Measurements from ENCODE around the gene SLC2A1.

SLC2A1 gene

GRCh38 chr1:42979896-42980800, 21.5 kb upstream of the SLC2A1 start:
- no peak for DNase-seq (ENCODE audit: low read depth in 2 of 2)

- DNase-seq (ENCODE audit: low read depth in 2 of 2) = no peak
Observed at GRCh38 chr1:42979036-42979430, 20.4 kb upstream of the SLC2A1 start.

DNA sequence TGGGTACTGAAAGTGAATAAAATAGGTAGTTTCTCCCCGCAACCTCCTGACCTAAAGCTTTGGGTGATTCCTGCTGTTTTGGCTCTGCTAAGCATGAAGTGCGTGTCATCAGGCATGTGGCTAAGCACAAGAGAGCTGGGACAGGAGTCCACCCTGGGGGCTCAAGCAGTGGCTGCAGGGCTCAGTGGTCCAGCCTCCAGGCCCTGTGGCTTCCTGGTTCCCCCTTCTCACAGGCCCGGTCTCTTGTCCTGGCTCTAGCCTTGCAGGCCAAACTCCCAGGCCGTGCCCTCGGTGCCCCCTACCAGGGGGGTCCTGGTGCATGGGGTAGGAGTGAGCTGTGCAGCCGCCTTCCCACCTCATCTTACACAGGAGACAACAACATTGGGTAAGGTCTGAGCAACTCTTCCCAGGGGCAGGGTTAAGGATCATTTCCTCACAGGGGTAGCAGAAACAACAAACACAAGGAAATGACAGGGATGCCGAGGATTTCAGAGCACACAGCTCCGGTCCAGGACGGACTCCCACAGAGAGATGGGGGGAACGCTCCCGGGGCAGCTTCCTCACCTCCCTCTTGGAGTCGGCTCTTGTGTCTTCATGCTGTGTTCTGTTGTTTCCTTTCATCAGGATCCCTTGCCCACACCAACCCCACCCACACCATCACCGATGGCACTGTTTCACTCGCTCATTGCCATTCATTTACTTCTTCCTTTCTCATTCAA, 19.8 kb upstream of the SLC2A1 start:
- no peak for DNase-seq (ENCODE audit: low read depth in 2 of 2)

DNA sequence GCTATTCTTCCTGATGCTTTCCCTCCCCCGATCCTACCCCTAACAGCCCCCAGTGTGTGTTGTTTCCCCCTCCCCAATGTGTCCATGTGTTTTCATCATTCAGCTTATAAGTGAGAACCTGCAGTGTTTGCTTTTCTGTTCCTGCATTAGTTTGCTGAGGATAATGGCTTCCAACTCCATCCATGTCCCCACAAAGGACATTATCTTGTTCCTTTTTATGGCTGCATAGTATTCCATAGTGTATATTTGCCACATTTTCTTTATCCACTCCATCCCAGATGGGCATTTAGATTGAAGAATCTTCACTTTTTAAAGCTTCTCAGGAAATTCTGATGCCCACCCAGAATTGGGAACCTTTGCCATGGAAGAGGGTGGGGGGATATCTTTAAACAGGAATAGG, 19.0 kb upstream of the SLC2A1 start:
- no peak for DNase-seq (ENCODE audit: low read depth in 2 of 2)

- DNase-seq (ENCODE audit: low read depth in 2 of 2) = no peak
Observed at GRCh38 chr1:42975561-42976225, 17.0 kb upstream of the SLC2A1 start.

- DNase-seq (ENCODE audit: low read depth in 2 of 2) = no peak
Observed at GRCh38 chr1:42974767-42975437, 16.2 kb upstream of the SLC2A1 start.

DNA sequence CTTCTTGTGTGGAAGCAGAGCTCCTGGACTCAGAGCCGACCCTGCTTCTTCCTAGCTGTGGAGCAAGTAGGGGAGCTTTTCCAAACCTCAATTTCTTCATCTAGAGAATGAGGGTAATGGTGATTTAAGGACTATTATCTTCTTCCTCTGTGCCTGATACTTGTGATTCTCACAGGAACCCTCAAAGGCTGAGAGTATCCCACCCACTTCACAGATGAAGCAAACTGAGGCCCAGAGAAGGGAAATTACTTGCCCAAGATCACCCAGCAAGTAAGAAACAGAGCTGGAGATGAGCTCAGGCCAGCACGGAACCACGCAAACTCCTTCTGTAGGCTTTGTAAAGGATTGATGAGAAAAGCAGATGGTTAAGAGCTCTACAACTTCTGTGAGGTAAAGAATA, 15.1 kb upstream of the SLC2A1 start:
- DNase-seq (ENCODE audit: low read depth in 2 of 2) = no peak

- no peak for DNase-seq (ENCODE audit: low read depth in 2 of 2)
Observed at GRCh38 chr1:42973286-42973685, 14.6 kb upstream of the SLC2A1 start.

- DNase-seq (ENCODE audit: low read depth in 2 of 2) = no peak
Observed at GRCh38 chr1:42971841-42972291, 13.2 kb upstream of the SLC2A1 start.

DNA sequence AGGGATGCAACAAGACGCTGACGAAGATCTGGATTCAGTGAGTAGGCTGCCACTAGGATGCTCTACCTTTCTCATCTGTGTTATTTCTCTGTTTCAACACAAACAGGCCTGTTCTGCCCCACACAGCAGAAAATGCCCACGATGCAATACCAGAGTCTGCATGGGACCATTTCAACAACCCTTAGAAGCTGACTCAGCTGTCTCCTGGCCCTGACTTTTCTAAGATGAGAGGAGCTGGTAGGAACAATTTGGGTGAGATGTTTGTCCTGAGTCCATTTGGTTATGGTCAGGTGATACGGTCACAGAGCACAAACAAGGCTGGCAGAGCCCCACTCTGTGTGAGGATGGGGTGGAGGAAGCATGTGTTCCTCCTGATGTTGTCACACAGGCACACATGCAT, 11.5 kb upstream of the SLC2A1 start:
- DNase-seq (ENCODE audit: low read depth in 2 of 2) = no peak

DNA sequence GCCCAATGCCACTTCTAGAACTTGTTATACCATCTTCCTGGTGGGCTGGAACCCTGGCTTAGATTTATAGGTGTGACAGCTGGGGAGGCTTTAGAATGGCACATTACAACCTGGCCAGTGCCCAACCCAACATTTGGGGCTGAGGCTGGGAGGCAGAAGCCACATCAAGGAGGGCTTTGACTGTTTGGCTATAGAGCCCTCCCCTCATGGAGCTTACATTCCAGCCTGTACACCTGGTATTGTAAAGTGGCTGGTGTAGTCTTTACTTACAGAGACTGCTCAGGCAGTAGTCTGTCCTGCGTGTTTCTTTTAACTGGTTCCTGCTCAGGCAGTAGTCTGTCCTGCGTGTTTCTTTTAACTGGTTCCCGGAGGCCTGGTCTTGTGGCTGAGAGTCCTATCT, 10.0 kb upstream of the SLC2A1 start:
- no peak for DNase-seq (ENCODE audit: low read depth in 2 of 2)

GRCh38 chr1:42966688-42967612, 8.3 kb upstream of the SLC2A1 start:
- DNase-seq (ENCODE audit: low read depth in 2 of 2) = no peak

- DNase-seq (ENCODE audit: low read depth in 2 of 2) = no peak
Observed at GRCh38 chr1:42965378-42965777, 6.7 kb upstream of the SLC2A1 start.

- DNase-seq (ENCODE audit: low read depth in 2 of 2) = no peak
Observed at GRCh38 chr1:42964044-42964812, 5.6 kb upstream of the SLC2A1 start.

DNA sequence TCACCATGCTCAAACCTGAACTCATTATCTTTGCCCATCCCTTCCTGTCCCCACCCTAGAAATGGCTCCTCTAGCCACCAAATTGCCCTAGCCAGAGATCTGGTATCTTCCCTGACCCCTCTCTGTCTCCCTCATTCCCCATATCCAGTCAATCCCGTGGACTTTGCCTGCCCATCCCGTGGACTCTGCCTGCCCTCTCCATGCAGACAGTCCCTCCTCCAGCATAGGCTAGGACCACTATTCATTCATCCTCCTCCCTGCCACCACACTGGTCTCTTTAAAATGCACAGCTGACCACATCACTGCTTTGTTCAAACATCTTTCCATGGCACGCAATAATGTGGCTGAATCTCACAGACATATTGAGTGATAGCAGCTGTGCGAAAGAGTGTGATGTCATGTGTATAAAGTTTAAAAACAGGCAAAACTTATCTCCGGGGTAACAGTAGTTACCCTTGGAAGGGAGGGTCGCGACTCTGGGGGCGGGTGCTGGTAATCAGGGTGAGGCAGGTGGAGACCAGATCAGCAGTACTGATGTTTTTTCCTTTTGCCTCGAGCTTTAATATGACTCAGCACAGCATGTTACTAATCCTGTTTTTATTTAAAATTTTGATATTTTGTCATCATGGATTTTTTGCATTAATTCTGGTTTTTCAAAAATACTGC, 4.8 kb upstream of the SLC2A1 start:
- no peak for DNase-seq (ENCODE audit: low read depth in 2 of 2)

DNA sequence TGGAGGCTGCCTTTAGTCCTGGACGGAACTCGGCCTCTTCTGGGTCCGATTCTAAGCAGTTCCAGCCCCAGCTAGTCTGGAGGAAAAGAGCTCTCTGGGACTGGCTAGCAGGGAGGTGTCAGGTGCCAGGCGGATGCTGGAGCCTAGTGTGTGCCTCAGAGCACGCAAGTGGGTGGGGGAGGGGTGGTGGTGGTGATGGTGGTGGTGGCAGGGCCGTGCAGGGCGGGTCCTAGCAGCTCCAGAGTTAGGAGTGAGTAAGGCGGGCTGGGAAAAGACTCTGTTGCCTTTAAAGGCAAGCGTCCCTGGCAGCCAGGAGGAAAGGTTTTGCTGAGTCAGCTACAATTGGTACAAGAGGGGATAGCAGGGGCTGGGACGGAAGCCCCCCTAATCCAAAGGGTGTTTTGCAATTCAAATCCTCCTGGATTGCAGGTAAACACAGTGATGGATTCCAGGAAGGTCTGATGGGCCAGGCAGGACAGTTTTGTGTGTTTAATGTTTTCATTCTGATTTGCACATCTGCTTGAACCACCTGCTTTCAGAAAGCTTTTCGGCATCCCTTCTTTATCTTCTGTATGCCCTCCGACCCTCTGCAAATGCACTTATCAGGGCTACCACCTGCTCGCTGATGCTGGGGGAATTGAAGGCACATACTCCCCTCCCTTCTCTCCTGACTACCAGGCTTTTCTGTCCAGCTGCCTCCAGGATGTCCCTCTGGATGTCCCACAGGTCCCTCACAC, 4.1 kb upstream of the SLC2A1 start:
- no peak for DNase-seq (ENCODE audit: low read depth in 2 of 2)

DNA sequence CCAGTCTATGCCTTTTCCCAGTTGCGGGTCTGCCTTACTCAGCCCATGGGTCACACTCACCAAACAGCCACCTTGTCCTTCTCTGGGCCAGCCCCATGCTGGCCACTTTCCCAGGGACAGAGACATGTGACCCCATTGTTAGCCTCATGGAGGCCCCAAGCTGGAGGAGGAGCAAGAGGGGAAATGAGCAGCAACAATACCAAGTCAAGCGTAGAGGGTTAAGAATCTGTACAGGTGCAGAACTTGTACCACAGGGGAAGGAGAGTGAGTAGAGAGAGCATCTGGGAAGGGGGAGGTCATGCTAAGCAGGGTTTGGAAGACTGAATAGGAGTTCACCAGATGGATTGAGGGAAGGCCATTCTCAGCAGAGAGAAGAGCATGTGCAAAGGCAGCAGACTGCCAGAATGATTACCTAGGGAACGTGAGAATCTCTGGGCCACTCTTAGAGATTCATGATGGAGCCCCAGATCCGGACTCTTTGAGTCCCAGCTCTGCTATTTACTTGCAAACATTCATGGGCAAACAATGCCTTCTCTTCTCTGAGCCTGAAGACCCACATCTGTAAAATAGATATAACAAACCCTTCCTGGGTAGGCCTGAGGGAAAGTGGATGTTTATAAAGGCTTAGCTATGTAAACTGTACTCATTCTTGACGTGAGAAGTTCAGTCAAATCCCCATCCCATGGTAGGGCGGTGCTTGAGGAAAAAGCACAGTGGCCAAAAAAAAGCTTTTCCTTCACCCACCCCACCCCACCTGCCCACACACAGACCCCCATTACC, 2.8 kb upstream of the SLC2A1 start:
- DNase-seq (ENCODE audit: low read depth in 2 of 2) = no peak
